Measurements from ENCODE around the gene CCM2L.

- no peak for TF ChIP-seq EZH2 (IDR thresholded peaks at IDR 0.05; ENCODE audit: borderline replicate concordance, insufficient read depth, low read depth, low read length, poor library complexity, severe bottlenecking)
- TF ChIP-seq, protein P1, sequence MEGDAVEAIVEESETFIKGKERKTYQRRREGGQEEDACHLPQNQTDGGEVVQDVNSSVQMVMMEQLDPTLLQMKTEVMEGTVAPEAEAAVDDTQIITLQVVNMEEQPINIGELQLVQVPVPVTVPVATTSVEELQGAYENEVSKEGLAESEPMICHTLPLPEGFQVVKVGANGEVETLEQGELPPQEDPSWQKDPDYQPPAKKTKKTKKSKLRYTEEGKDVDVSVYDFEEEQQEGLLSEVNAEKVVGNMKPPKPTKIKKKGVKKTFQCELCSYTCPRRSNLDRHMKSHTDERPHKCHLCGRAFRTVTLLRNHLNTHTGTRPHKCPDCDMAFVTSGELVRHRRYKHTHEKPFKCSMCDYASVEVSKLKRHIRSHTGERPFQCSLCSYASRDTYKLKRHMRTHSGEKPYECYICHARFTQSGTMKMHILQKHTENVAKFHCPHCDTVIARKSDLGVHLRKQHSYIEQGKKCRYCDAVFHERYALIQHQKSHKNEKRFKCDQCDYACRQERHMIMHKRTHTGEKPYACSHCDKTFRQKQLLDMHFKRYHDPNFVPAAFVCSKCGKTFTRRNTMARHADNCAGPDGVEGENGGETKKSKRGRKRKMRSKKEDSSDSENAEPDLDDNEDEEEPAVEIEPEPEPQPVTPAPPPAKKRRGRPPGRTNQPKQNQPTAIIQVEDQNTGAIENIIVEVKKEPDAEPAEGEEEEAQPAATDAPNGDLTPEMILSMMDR (IDR thresholded peaks at IDR 0.05), result no peak
These were observed 5.3 kb upstream of the CCM2L start for GRCh38 chr20:32004963-32005362.
